Stomach (tissue), 4 donors: ENCODE measurements around the gene KLRG1.

Source experiments
- CTCF ChIP-seq, 7 experiments: fragments of 450-650 bp in 4 of 7; fragments of 200-600 bp in 3 of 7; sonication (generic) in 3 of 7; IDR thresholded peaks; one replicate each; pipeline ENCODE4 v1.5.1; 2016 to 2019; ENCODE audit warnings: antibody characterized with exemption in 7 of 7, control low read depth in 2 of 7, mild to moderate bottlenecking in 1 of 7
- POLR2A ChIP-seq, 4 donors: fragments of 450-650 bp; IDR thresholded peaks; one replicate each; pipeline ENCODE4 v1.6.1; 2016; ENCODE audit warnings: antibody characterized with exemption in 4 of 4, control low read depth in 2 of 4, mild to moderate bottlenecking in 1 of 4, moderate library complexity in 1 of 4

- no peak for TF ChIP-seq CTCF (IDR thresholded peaks at IDR 0.05)
- no peak for TF ChIP-seq POLR2A (IDR thresholded peaks at IDR 0.05)
Measured at GRCh38 chr12:8968761-8969160, 20.6 kb upstream of the KLRG1 start.
